ENCODE measurements around the gene SVOPL. TPM values are rescaled to one million over a fixed set of nuclear protein-coding genes. Genes with fewer than 3 reads are reported as not detected.

SVOPL gene
- total RNA-seq, 4 donors from 2014 or later, result 0.28 to 1.5 TPM; not detected in 2

- H3K27me3 ChIP-seq, result no peaks in the 10 kb centered on the region
- no peaks in the 10 kb centered on the region for H3K36me3 ChIP-seq
- H3K27ac ChIP-seq, result no peak overlapping the region
- H3K9me3 ChIP-seq, result no peaks in the 10 kb centered on the region
- no peaks in the 10 kb centered on the region for H3K4me1 ChIP-seq
- TF ChIP-seq POLR2A (IDR thresholded peaks at IDR 0.05), result no peak
- no peak for TF ChIP-seq CTCF (IDR thresholded peaks at IDR 0.05)
- DNase-seq, result no peak
- no peak overlapping the region for H3K4me3 ChIP-seq
- intact Hi-C loops (cut with DNase I; ENCODE audit: low total_unique reads), result no loop called here
Observed at GRCh38 chr7:138551102-138551501, 150.1 kb downstream of the SVOPL start.

- H3K4me3 ChIP-seq, result no peak overlapping the region
- H3K27me3 ChIP-seq, result no peaks in the 10 kb centered on the region
- no peak for DNase-seq
- H3K9me3 ChIP-seq, result no peaks in the 10 kb centered on the region
- H3K4me1 ChIP-seq, result no peaks in the 10 kb centered on the region
- intact Hi-C loops (cut with DNase I; ENCODE audit: low total_unique reads), result no loop called here
- TF ChIP-seq CTCF (IDR thresholded peaks at IDR 0.05) (no peak), POLR2A (IDR thresholded peaks at IDR 0.05) (no peak)
- no peak overlapping the region for H3K27ac ChIP-seq
- no peaks in the 10 kb centered on the region for H3K36me3 ChIP-seq
Observed at GRCh38 chr7:138550337-138550736, 150.8 kb downstream of the SVOPL start.

- intact Hi-C loops (cut with DNase I; ENCODE audit: low total_unique reads), result no loop called here
- no peaks in the 10 kb centered on the region for H3K4me1 ChIP-seq
- H3K4me3 ChIP-seq, result no peak overlapping the region
- no peaks in the 10 kb centered on the region for H3K27me3 ChIP-seq
- no peak overlapping the region for H3K27ac ChIP-seq
- H3K9me3 ChIP-seq, result no peaks in the 10 kb centered on the region
- no peak for TF ChIP-seq CTCF (IDR thresholded peaks at IDR 0.05)
- TF ChIP-seq POLR2A (IDR thresholded peaks at IDR 0.05), result no peak
- no peaks in the 10 kb centered on the region for H3K36me3 ChIP-seq
- DNase-seq, result no peak
Observed at GRCh38 chr7:138549082-138549481, 152.1 kb downstream of the SVOPL start.

- DNase-seq, result no peak
- intact Hi-C loops (cut with DNase I; ENCODE audit: low total_unique reads), result no loop called here
Observed at GRCh38 chr7:138546829-138547228, 154.3 kb downstream of the SVOPL start.

GRCh38 chr7:138546064-138546619, 155.0 kb downstream of the SVOPL start:
- Histone ChIP-seq H3K4me1 (no peaks in the 10 kb centered on the region), H3K27ac (no peak overlapping the region), H3K4me3 (no peak overlapping the region), H3K36me3 (no peaks in the 10 kb centered on the region), H3K9me3 (no peaks in the 10 kb centered on the region), H3K27me3 (no peaks in the 10 kb centered on the region)
- TF ChIP-seq POLR2A (IDR thresholded peaks at IDR 0.05) (no peak), CTCF (IDR thresholded peaks at IDR 0.05) (no peak)
- intact Hi-C loops (cut with DNase I; ENCODE audit: low total_unique reads), result no loop called here
- DNase-seq, result no peak

More at GRCh38 chr7:138546829-138547228, 154.3 kb downstream of the SVOPL start:
- Histone ChIP-seq H3K27me3 (no peaks in the 10 kb centered on the region), H3K36me3 (no peaks in the 10 kb centered on the region), H3K4me1 (no peaks in the 10 kb centered on the region), H3K9me3 (no peaks in the 10 kb centered on the region), H3K4me3 (no peak overlapping the region), H3K27ac (no peak overlapping the region)
- TF ChIP-seq POLR2A (IDR thresholded peaks at IDR 0.05), result no peak
- no peak for TF ChIP-seq CTCF (IDR thresholded peaks at IDR 0.05)

All from uterus (tissue), 4 donors.